ENCODE data around the gene SARDH.

- no peak for TF ChIP-seq CTCF (IDR thresholded peaks at IDR 0.05; ENCODE audit: low read depth, low read length, poor library complexity, severe bottlenecking)
- TF ChIP-seq EZH2phosphoT487 (IDR thresholded peaks at IDR 0.05; ENCODE audit: borderline replicate concordance, low read length) = no peak
Measured at GRCh38 chr9:133705576-133705975, 32.6 kb downstream of the SARDH start.
